GM23338 (cell line): ENCODE results near the gene SLC25A20. TPM values are rescaled to one million over a fixed set of nuclear protein-coding genes. Genes with fewer than 3 reads are reported as not detected.

Experiments used
- ATAC-seq: fragments of 200-7000 bp; cut with Tn5 transposase; 3 replicates; pipeline ENCODE4 v1.9.1; 2020
- DNase-seq: peaks from one replicate; pipeline ENCODE4 v3.0.0-alpha.2; 2015; ENCODE audit warnings: low spot score
- H2AFZ ChIP-seq: fragments of 200-600 bp; sonication (generic); 2 replicates; pipeline ENCODE4 v1.8.0; 2016; ENCODE audit warnings: antibody characterized with exemption, mild to moderate bottlenecking, moderate library complexity
- H3F3A ChIP-seq: fragments of 200-600 bp; sonication (generic); replicated peaks from 2 replicates; pipeline ENCODE4 v1.8.0; 2017; ENCODE audit warnings: antibody characterized with exemption, mixed run types, low read depth
- H3K27ac ChIP-seq: fragments of 200-600 bp; sonication (generic); 2 replicates; pipeline ENCODE4 v1.6.1; 2016; ENCODE audit warnings: low read depth
- H3K27me3 ChIP-seq: fragments of 200-600 bp; sonication (generic); 2 replicates; pipeline ENCODE4 v1.8.0; 2016; ENCODE audit warnings: mild to moderate bottlenecking, mixed run types, moderate library complexity; ENCODE audit not compliant: insufficient read depth
- H3K36me3 ChIP-seq: fragments of 200-600 bp; sonication (generic); 2 replicates; pipeline ENCODE4 v1.8.0; 2016; ENCODE audit warnings: mild to moderate bottlenecking; ENCODE audit not compliant: insufficient read depth
- H3K4me1 ChIP-seq: fragments of 200-600 bp; sonication (generic); 2 replicates; pipeline ENCODE4 v1.8.0; 2016; ENCODE audit warnings: mild to moderate bottlenecking, moderate library complexity; ENCODE audit not compliant: insufficient read depth
- H3K4me2 ChIP-seq: fragments of 200-600 bp; sonication (generic); 2 replicates; pipeline ENCODE4 v1.7.1; 2017; ENCODE audit warnings: mixed run types
- H3K4me3 ChIP-seq: fragments of 200-600 bp; sonication (generic); 2 replicates; pipeline ENCODE4 v1.6.1; 2016; ENCODE audit warnings: mixed run types
- H3K79me2 ChIP-seq: fragments of 200-600 bp; sonication (generic); replicated peaks from 2 replicates; pipeline ENCODE4 v1.8.0; 2017; ENCODE audit warnings: mild to moderate bottlenecking; ENCODE audit not compliant: insufficient read depth
- H3K9me2 ChIP-seq: fragments of 200-600 bp; sonication (generic); 2 replicates; pipeline ENCODE4 v1.8.0; 2017; ENCODE audit not compliant: insufficient read depth
- H4K20me1 ChIP-seq: fragments of 200-600 bp; sonication (generic); replicated peaks from 2 replicates; pipeline ENCODE4 v1.8.0; 2017; ENCODE audit warnings: mild to moderate bottlenecking; ENCODE audit not compliant: insufficient read depth
- H3K27ac Mint-ChIP-seq: 2 replicates; pipeline ENCODE4 v1.8.0; 2020; ENCODE audit warnings: inconsistent platforms, mild to moderate bottlenecking, moderate library complexity, mixed read lengths
- H3K27me3 Mint-ChIP-seq: 3 replicates; pipeline ENCODE4 v1.8.0; 2022; ENCODE audit warnings: low read depth, mild to moderate bottlenecking, moderate library complexity, mixed read lengths, inconsistent platforms; ENCODE audit not compliant: insufficient read depth, poor library complexity
- H3K36me3 Mint-ChIP-seq: 3 replicates; pipeline ENCODE4 v1.8.0; 2021; ENCODE audit warnings: low read depth, mild to moderate bottlenecking, inconsistent platforms, moderate library complexity, mixed read lengths
- H3K4me1 Mint-ChIP-seq: 3 replicates; pipeline ENCODE4 v1.8.0; 2020; ENCODE audit warnings: mild to moderate bottlenecking, inconsistent platforms, mixed read lengths
- H3K4me3 Mint-ChIP-seq: 3 replicates; pipeline ENCODE4 v1.8.0; 2021; ENCODE audit warnings: moderate library complexity, mild to moderate bottlenecking, inconsistent platforms, mixed read lengths
- H3K9me3 Mint-ChIP-seq: 3 replicates; pipeline ENCODE4 v1.8.0; 2020; ENCODE audit warnings: moderate library complexity, mild to moderate bottlenecking, inconsistent platforms, mixed read lengths
- CREB1 ChIP-seq: fragments of 250-450 bp; sonication (Bioruptor Pico); IDR thresholded peaks from 2 replicates; pipeline ENCODE4 v1.5.0; 2020; ENCODE audit warnings: low read depth, mild to moderate bottlenecking, moderate library complexity
- JUNB ChIP-seq: IDR thresholded peaks from one replicate; pipeline ENCODE4 v1.6.1; 2016; ENCODE audit warnings: antibody characterized with exemption; ENCODE audit not compliant: unreplicated experiment
- POLR2AphosphoS5 ChIP-seq: IDR thresholded peaks from 2 replicates; pipeline ENCODE4 v1.6.1; 2016; ENCODE audit warnings: antibody characterized with exemption, low read depth
- polyA plus RNA-seq: library from polyadenylated mRNA; unstranded; fragments of >200 nt; fragmentation: Nextera tagmentation; extraction: Ambion mirVana; gene quantifications from 2 replicates; pipeline ENCODE4 v1.2.1, GENCODE V29; 2016
- total RNA-seq: library from RNA; depleted of rRNA; stranded (reverse); fragments of >200 nt; shearing (Covaris generic); gene quantifications from 2 replicates; pipeline ENCODE4 v1.2.3, GENCODE V29; 2014
- TF ChIP-seq, protein P1 (sequence below): fragments of 250-450 bp; sonication (Bioruptor Pico); IDR thresholded peaks from 2 replicates; pipeline ENCODE4 v1.5.0; 2020; ENCODE audit warnings: mild to moderate bottlenecking, moderate library complexity
- TF ChIP-seq, protein P2 (sequence below): IDR thresholded peaks from 2 replicates; pipeline ENCODE4 v1.6.1; 2016; ENCODE audit warnings: antibody characterized with exemption

The SLC25A20 gene
- total and polyA plus RNA-seq, 2 experiments from 2014 or later = 3.0 to 4.3 TPM

GRCh38 chr3:48848816-48849515 lies 49.7 kb downstream of the SLC25A20 start (continued):
- TF ChIP-seq, protein P1, sequence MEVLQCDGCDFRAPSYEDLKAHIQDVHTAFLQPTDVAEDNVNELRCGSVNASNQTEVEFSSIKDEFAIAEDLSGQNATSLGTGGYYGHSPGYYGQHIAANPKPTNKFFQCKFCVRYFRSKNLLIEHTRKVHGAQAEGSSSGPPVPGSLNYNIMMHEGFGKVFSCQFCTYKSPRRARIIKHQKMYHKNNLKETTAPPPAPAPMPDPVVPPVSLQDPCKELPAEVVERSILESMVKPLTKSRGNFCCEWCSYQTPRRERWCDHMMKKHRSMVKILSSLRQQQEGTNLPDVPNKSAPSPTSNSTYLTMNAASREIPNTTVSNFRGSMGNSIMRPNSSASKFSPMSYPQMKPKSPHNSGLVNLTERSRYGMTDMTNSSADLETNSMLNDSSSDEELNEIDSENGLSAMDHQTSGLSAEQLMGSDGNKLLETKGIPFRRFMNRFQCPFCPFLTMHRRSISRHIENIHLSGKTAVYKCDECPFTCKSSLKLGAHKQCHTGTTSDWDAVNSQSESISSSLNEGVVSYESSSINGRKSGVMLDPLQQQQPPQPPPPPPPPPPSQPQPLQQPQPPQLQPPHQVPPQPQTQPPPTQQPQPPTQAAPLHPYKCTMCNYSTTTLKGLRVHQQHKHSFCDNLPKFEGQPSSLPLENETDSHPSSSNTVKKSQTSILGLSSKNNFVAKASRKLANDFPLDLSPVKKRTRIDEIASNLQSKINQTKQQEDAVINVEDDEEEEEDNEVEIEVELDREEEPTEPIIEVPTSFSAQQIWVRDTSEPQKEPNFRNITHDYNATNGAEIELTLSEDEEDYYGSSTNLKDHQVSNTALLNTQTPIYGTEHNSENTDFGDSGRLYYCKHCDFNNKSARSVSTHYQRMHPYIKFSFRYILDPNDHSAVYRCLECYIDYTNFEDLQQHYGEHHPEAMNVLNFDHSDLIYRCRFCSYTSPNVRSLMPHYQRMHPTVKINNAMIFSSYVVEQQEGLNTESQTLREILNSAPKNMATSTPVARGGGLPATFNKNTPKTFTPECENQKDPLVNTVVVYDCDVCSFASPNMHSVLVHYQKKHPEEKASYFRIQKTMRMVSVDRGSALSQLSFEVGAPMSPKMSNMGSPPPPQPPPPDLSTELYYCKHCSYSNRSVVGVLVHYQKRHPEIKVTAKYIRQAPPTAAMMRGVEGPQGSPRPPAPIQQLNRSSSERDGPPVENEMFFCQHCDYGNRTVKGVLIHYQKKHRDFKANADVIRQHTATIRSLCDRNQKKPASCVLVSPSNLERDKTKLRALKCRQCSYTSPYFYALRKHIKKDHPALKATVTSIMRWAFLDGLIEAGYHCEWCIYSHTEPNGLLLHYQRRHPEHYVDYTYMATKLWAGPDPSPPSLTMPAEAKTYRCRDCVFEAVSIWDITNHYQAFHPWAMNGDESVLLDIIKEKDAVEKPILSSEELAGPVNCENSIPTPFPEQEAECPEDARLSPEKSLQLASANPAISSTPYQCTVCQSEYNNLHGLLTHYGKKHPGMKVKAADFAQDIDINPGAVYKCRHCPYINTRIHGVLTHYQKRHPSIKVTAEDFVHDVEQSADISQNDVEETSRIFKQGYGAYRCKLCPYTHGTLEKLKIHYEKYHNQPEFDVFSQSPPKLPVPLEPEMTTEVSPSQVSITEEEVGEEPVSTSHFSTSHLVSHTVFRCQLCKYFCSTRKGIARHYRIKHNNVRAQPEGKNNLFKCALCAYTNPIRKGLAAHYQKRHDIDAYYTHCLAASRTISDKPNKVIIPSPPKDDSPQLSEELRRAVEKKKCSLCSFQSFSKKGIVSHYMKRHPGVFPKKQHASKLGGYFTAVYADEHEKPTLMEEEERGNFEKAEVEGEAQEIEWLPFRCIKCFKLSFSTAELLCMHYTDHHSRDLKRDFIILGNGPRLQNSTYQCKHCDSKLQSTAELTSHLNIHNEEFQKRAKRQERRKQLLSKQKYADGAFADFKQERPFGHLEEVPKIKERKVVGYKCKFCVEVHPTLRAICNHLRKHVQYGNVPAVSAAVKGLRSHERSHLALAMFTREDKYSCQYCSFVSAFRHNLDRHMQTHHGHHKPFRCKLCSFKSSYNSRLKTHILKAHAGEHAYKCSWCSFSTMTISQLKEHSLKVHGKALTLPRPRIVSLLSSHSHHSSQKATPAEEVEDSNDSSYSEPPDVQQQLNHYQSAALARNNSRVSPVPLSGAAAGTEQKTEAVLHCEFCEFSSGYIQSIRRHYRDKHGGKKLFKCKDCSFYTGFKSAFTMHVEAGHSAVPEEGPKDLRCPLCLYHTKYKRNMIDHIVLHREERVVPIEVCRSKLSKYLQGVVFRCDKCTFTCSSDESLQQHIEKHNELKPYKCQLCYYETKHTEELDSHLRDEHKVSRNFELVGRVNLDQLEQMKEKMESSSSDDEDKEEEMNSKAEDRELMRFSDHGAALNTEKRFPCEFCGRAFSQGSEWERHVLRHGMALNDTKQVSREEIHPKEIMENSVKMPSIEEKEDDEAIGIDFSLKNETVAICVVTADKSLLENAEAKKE (CRISPR knock-in tag) = no peak
- TF ChIP-seq, protein P2, sequence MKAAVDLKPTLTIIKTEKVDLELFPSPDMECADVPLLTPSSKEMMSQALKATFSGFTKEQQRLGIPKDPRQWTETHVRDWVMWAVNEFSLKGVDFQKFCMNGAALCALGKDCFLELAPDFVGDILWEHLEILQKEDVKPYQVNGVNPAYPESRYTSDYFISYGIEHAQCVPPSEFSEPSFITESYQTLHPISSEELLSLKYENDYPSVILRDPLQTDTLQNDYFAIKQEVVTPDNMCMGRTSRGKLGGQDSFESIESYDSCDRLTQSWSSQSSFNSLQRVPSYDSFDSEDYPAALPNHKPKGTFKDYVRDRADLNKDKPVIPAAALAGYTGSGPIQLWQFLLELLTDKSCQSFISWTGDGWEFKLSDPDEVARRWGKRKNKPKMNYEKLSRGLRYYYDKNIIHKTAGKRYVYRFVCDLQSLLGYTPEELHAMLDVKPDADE = no peak

DNA sequence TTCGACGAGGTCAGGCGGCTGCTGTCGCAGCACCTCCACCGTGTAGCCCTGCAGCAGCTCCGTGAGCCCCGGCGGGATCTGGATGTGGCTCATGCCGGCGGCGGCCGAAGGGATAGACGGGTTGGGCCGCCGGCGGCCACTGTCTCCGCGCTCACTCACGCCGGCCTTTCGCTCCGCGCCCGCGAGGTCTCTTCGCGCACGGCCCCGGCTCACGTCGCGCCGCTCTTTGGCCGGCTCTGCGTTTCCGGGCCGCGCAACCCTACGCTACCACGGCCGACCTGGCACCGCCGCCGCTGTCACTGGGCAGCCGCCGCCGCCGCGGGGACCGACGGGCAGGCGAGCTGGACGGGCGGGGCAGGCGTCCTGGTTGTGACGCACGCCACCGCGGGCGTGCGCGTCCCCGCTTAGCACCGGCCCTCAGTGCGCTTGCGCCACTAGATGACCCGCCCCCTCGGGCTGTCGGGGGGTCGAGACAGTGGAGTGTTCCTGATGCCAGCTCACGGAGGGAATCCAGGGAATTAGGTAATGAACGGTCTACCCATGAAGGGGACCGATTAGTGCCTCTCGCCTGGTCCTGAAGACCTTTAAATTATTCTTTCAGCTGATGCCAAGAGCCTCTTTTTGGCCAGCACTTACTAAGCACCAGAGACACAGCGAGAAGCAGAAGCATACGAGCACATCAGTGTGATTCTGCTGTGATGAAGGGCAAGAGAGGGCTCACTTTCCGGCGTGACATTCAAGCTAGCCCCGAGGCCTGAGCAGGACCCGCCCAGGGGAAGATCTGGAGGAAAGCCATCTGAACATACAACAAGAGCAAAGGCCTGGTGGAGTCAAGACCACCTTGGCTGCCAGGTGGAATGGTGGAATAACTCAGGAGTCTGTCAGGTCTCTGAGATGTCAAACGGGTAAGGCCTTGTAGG lies 50.9 kb downstream of the SLC25A20 start, which contains the start of gene PRKAR2A:
Gene PRKAR2A, minus strand, starts transcription at position 371 of the 920 bp plus-strand sequence. Its CDS starts 278 bp downstream, at position 93.
- Histone ChIP-seq H3K9me2 (no peaks in the 10 kb centered on the region), H3K4me2 (peak within 1 kb of the TSS; percentile 87), H3F3A (0 out of 2 replicates have a peak, but pooled peaks cover 10% of the 10 kb centered on the region), H3K4me1 (peaks cover 9% of the 10 kb centered on the region), H3K27me3 (peaks cover 15% of the 10 kb centered on the region), H3K27ac (no peak within 1 kb of the TSS), H2AFZ (peak within 1 kb of the TSS; percentile 99), H4K20me1 (no peaks in the 10 kb centered on the region; the same call in 1 of the 2 replicates), H3K36me3 (no peaks in the 10 kb centered on the region), H3K79me2 (peaks cover 15% of the 10 kb centered on the region; the same call in 1 of the 2 replicates), H3K4me3 (peak within 1 kb of the TSS; percentile 89)
- H3K27me3 Mint-ChIP-seq = peaks cover 12% of the 10 kb centered on the region
- no peaks in the 10 kb centered on the region for H3K9me3 Mint-ChIP-seq
- H3K27ac Mint-ChIP-seq = no peak within 1 kb of the TSS
- peaks cover 11% of the 10 kb centered on the region for H3K4me1 Mint-ChIP-seq
- DNase-seq = peak; percentile 93
- 0 out of 3 replicates have a peak, but pooled peaks cover 2% of the 10 kb centered on the region for H3K36me3 Mint-ChIP-seq
- peak; percentile 87 for ATAC-seq
- H3K4me3 Mint-ChIP-seq = peak within 1 kb of the TSS; percentile 89
- TF ChIP-seq JUNB = no peak
- TF ChIP-seq POLR2AphosphoS5 = peak; percentile 81
- TF ChIP-seq, protein P1 (CRISPR knock-in tag) = no peak
- TF ChIP-seq CREB1 (CRISPR knock-in tag) = peak; percentile 56; the same call in 1 of the 2 replicates
